ENCODE results near the gene C19orf25. TPM values are rescaled to one million over a fixed set of nuclear protein-coding genes. Genes with fewer than 3 reads are reported as not detected.
A peak's percentile ranks its signal among the peaks of the same experiment; 100 is the strongest.

C19orf25 gene
- total and polyA plus RNA-seq, 2 of the 13 experiments (the other 11 are each of a cell fraction or from before 2014, with no cell fraction given): 14.2 to 32.4 TPM

- peak; percentile 27; the same call in 1 of the 2 replicates for TF ChIP-seq BATF2 (CRISPR knock-in tag; IDR thresholded peaks at IDR 0.05)
- peak; percentile 79; the same call in 1 of the 2 replicates for TF ChIP-seq CHD4 (IDR thresholded peaks at IDR 0.05; ENCODE audit: borderline replicate concordance, low read length)
- TF ChIP-seq ZSCAN21 (CRISPR knock-in tag; IDR thresholded peaks at IDR 0.05; ENCODE audit: borderline replicate concordance): no peak
- 0 out of 2 replicates have a peak, but pooled peaks have one; percentile 36 for TF ChIP-seq ZNF83 (CRISPR knock-in tag; IDR thresholded peaks at IDR 0.05; ENCODE audit: borderline replicate concordance)
- TF ChIP-seq ZNF558 (CRISPR knock-in tag; IDR thresholded peaks at IDR 0.05; ENCODE audit: borderline replicate concordance): peak; percentile 19; the same call in 1 of the 2 replicates
- TF ChIP-seq MXI1 (IDR thresholded peaks at IDR 0.05; ENCODE audit: borderline replicate concordance, low read depth, low read length): peak; percentile 77; the same call in 1 of the 3 replicates
- TF ChIP-seq ZBED4 (CRISPR knock-in tag; IDR thresholded peaks at IDR 0.05; ENCODE audit: borderline replicate concordance): 0 out of 2 replicates have a peak, but pooled peaks have one; percentile 38
- TF ChIP-seq HMGXB3 (CRISPR knock-in tag; IDR thresholded peaks at IDR 0.05; ENCODE audit: borderline replicate concordance): 0 out of 2 replicates have a peak, but pooled peaks have one; percentile 53
- no peak for TF ChIP-seq CENPT (CRISPR knock-in tag; IDR thresholded peaks at IDR 0.05; ENCODE audit: low read depth)
- TF ChIP-seq MIXL1 (CRISPR knock-in tag; IDR thresholded peaks at IDR 0.05): 0 out of 2 replicates have a peak, but pooled peaks have one; percentile 22
- peak; percentile 92 for TF ChIP-seq ADNP (CRISPR knock-in tag; IDR thresholded peaks at IDR 0.05)
- no peak for TF ChIP-seq IKZF1 (IDR thresholded peaks at IDR 0.05)
- no peak for TF ChIP-seq ZNF496 (CRISPR knock-in tag; IDR thresholded peaks at IDR 0.05; ENCODE audit: insufficient replicate concordance)
- TF ChIP-seq ZNF460 (CRISPR knock-in tag; IDR thresholded peaks at IDR 0.05; ENCODE audit: borderline replicate concordance): peak; percentile 71; the same call in 1 of the 2 replicates
- TF ChIP-seq ZNF557 (CRISPR knock-in tag; IDR thresholded peaks at IDR 0.05): no peak
- no peak for TF ChIP-seq RFX3 (CRISPR knock-in tag; IDR thresholded peaks at IDR 0.05)
- peak; percentile 44; the same call in 1 of the 2 replicates for TF ChIP-seq ZSCAN31 (CRISPR knock-in tag; IDR thresholded peaks at IDR 0.05; ENCODE audit: low read depth)
- TF ChIP-seq MXD3 (CRISPR knock-in tag; IDR thresholded peaks at IDR 0.05): no peak; the same call in 1 of the 2 replicates
- TF ChIP-seq ZNF432 (CRISPR knock-in tag; IDR thresholded peaks at IDR 0.05; ENCODE audit: borderline replicate concordance): no peak
These were observed at the start of gene C19orf25 (continued) for GRCh38 chr19:1478934-1479707.
